HG03135 (cell line): ENCODE results near the gene PROS1.
"Not testable (repeated sequence)": the region's sequence is repeated elsewhere in the genome, so short reads cannot be mapped to it uniquely, and the experiment has no call there.

ENCODE experiments used
- ATAC-seq: cut with Tn5 transposase; IDR thresholded peaks from one replicate; pipeline ENCODE4 v1.9.1; 2021; ENCODE audit warnings: mild to moderate bottlenecking, moderate library complexity; ENCODE audit not compliant: unreplicated experiment

Gene PROS1

DNA sequence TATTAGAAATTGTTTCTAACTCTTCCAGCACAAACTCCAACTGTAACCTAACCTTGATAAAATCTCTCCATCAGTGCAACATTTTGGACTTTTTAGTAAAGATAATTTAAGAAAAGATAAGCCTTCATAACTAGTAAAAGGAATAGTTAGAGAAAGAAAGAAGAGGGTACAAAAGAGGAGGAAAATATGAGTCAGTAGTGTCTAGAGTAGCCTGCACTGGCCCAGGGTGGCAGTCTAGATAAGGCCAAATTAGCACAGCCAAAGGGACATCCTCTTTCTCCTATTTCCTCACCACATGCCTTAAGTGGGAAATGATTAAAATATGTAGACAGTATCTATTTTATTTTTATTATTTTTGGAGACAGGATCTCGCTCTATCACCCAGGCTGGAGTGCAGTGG is 3.7 kb downstream of the PROS1 start:
- no peak for ATAC-seq

DNA sequence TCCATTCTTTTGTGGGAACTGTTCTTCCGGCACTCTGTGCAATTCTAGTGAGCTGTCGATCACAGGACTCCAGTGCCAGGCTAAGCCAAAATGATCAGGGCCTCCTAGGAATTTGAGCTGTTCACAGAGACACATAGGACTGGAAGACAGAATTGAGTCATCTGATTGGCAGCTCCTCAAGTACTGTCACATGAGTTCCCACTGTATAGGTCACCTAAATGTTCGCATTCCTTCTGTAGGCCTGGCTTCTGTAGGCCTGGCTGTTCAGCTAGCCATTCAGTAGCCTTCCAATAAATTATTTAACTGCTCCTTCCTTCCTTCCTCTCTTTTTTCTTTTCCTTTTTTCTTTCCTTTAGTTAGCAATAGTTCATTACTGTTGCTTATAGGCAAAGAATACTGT is 4.3 kb downstream of the PROS1 start:
- no peak for ATAC-seq

DNA sequence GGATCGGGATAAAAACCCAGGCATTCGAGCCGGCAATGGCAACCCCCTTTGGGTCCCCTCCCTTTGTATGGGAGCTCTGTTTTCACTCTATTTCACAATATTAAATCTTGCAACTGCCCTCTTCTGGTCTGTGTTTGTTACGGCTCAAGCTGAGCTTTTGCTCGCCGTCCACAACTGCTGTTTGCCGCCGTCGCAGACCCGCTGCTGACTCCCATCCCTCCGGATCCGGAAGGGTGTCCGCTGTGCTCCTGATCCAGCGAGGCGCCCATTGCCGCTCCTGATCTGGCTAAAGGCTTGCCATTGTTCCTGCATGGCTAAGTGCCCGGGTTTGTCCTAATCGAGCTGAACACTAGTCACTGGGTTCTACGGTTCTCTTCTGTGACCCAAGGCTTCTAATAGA is 8.6 kb downstream of the PROS1 start:
- ATAC-seq = not testable (repeated sequence)

DNA sequence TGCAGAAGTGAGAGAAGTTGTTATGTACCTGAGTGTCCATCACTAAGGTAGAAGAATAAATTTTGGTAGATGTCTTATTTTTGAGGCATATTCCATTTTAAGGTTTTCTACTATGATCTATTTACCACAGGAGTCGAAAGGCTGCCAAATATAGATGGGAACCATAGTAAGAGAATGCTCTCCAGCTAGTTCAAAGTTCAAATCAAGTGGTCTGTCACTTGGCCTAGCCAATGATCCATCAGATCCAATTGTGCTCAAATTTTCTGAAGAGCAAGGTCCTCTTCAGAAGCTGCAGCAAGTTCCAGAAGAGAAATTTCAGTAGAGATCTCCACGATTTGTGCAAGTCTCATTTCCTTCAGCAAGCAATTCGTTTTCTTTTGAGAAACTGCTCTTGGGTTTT is 10.9 kb downstream of the PROS1 start:
- ATAC-seq = no peak

DNA sequence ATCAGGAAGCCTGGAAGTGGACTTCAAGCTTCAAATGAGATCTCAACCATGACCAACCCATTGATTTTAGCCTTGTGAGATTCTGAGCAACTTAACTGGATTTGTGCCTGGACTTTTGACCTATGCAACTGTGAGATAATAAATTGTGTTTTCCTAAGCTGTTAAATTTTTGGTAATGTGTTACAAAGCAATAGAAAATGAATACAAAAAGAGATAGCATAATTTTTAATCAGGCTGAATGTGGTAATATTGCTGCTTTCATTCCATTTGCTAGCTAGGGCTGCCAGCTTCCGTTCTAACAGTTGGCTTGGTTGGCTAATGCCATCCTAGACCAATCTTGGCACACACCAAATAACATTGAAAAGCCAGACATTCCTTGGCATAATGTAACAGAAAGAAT is 12.2 kb downstream of the PROS1 start:
- no peak for ATAC-seq

DNA sequence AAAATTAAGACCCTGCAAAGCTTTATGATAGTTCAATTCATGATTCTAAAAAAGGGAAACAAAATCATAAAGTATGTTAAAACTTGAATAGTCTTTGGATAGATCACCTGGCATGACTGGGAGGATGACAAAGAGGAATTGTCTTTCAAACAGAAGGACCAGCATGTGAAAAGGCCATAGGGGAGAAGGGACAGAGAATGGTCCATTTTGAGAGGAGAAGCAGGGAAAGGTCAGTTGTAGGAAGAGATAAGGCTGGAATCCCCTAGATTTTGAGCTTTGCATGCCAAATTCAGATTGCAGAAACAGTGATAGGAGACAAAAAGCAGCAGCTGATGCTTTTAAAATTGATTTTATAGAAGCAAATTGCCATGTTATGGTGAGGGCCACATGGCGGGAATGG is 12.7 kb downstream of the PROS1 start:
- no peak for ATAC-seq

DNA sequence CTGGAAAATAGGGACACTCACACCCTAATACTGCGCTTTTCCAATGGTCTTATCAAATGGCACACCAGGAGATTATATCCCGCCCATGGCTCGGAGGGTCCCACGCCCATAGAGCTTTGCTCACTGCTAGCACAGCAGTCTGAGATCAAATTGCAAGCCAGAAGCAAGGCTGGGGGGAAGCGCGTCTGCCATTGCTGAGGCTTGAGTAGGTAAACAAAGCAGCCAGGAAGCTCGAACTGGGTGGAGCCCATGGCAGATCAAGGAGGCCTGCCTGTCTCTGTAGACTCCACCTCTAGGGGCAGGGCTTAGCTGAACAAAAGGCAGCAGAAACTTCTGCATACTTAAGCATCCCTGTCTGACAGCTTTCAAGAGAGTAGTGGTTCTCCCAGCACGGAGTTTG is 23.7 kb downstream of the PROS1 start:
- not testable (repeated sequence) for ATAC-seq

DNA sequence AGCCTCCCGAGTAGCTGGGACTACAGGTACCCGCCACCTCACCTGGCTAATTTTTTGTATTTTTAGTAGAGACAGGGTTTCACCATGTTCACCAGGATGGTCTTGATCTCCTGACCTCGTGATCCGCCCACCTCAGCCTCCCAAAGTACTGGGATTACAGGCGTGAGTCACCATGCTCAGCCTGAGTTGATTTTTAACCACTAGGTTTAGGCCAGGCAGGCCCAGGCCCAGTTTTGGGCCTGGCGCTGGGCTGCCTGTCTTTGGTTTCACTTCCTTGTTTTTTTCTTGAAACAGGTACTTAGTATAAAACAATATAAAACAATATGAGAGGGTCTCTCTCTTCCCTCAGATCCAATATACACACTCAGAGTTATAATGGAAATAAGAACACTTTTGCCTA is 36.2 kb downstream of the PROS1 start:
- not testable (repeated sequence) for ATAC-seq

DNA sequence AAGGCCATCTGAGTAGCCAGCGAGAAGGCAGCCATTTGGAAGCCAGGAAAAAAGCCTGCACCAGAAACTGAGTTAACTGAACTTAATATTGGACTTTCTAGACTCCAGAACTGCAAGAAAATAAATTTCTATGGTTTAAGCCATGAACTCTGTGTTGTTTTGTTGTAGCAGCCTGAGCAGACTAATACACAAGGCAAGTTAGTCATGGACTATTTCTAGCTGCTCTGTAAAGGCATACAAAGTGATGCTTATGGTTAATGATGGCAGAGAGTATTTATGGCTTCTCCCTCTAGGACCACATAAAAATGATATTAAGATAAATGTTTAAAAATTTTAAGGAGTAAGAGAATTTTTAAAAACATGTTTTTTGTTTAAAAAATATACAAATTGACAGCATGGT is 37.1 kb downstream of the PROS1 start:
- no peak for ATAC-seq

DNA sequence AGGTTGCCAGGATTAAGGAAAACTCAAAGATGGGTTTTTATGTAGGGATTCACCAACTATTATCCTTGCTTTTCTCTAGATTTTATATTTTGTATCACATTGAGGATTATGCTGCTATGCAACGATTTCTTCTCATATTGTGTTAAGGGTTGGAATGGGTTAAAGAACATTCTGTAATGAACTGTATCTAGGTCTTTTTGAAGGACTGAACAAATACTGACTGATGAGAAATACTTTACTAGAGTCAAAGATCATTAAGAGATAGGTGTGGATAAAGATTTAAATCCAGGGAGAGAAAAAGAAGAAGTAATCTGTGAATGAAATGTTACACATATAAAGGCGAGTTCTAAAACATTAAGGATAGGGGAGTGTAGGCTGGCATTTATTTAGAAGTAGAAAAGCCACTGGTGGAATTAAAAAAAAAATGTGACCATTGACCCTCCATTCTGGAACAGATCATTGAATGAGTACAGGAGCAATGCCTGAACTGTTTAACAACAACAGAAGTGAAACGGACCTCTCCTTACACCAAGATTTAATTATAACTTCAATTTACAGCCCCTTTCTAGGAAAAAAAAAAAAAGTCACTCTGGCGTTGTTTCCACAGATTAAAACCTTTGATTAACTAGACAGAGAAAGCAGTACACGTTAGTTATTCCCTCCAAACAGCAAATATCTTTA is 39.2 kb downstream of the PROS1 start:
- no peak for ATAC-seq

DNA sequence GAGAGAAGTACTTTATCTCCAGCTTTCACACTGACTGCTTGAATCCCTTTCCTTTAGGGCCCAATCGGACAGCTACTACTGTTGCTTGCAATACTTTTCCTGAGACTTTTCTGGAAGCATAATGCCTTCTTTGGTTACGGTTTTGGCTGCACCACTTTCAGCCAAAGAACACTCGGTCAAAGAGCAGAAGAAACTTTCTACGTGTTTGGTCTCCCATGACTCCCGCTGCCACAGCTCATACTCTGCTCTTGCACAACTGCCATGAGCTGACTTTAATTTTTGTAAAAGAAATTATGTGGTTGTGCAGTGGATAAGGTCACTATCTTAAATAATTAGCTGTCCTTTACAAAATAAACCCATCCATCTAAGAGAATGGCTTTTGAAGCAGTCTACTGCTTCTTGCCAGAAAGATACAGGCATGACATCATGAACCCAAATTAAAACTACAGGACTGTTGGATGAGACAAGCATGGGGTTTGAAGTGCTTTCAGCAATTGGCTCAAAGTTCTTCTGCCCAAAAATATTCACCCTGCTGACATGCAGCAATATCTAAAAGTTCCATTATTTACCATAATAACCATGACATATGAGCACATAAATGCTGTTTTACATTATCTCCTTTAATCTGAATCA is 42.0 kb downstream of the PROS1 start:
- ATAC-seq = no peak

DNA sequence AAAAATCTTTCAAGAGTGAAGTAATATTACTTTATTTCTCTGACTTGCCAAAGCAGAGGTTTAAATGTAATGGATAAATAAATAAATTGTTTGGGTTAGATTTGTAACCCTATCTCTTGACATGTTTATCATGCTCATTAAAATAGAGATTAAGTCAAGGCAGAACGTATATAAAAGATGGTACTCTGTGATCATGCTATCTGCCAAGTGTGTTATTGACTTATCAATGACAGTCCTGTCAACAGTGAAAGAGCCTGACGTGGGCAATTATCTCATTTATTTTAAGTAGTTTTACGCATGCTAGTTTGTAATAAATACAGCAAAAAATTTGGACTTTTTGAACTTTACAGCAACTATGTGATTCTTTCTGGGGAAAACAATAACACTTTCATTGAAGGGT is 43.7 kb downstream of the PROS1 start:
- ATAC-seq = no peak

DNA sequence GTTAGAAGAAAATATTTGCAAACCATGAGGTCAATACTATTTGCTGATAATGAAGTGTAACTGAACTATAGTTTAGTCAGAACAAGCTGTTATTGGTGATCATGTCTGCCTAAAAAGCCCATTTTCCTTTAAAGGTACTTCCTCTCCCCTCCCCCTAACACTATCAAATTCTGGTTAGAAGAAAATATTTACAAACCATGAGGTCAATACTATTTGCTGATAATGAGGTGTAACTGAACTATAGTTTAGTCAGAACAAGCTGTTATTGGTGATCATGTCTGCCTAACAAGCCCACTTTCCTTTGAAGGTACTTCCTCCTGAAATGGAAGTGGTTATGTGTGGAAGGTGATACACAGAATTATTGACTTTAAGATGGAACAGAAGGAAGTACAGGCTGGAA is 46.9 kb downstream of the PROS1 start:
- ATAC-seq = no peak

DNA sequence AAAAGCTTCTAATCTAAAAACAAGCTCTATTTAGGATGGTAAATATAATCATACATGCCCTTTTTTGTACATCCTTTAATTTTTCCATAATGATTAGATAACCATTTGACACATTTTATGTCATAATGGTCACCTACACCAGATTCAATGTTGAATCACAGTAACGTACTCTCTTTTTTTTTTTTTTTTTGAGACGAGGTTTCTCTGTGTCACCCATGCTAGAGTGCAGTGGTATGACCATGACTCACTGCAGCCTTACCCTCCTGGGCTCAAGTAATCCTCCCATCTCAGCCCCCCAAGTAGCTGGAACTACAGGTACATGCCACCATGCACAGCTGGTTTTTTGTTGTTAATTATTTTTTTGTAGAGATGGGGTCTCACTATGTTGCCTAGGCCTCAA is 49.2 kb downstream of the PROS1 start:
- no peak for ATAC-seq

DNA sequence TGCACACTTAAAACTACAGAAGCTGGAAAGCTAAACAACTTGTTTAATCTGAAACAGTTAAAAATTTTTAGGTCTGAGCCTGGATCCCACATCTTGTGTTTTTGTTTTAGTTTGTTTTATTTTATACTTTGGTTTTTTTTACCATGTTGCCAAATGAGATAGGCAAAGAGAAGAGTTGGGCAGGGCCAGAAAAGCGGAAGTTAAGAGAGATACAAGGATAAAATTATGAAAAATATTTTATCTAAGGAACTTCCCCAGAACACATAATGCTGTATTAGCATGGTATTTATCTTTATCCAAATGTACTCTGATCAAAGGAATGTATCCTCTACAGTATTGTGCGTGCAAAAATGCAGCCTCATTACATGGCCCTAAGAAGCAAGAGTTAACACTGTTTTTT is 50.7 kb downstream of the PROS1 start:
- no peak for ATAC-seq

DNA sequence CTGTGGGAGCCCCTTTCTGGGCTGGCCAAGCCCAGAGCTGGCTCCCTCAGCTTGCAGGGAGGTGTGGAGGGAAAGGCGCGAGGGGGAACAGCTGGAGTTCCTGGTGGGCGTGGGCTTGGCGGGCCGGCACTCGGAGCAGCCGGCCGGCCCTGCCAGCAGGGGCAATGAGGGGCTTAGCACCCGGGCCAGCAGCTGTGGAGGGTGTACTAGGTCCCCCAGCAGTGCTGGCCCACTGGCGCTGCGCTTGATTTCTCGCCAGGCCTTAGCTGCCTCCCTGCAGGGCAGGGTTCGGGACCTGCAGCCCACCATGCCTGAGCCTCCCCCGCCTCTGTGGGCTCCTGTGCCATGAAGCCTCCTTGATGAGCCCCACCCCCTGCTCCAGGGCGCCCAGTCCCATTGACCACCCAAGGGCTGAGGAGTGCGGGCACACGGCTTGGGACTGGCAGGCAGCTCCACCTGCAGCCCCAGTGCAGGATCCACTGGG is 56.1 kb downstream of the PROS1 start:
- ATAC-seq = not testable (repeated sequence)

DNA sequence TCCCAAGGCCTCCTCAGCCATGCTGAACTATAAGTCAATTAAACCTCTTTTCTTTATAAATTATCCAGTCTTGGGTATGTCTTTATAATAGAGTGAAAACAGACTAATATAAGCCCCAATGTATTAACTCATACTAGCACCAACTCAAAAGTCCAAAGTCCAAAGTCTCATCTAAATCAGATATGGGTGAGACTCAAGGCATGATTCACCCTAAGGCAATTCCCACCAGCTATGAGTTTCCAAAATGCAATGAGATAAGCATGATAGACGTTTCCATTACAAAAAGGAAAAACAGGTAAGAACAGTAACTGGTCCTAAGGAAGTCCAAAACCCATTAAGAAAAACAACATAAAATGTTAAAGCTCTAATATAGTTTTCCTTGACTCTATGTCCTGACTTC is 60.1 kb downstream of the PROS1 start:
- not testable (repeated sequence) for ATAC-seq

DNA sequence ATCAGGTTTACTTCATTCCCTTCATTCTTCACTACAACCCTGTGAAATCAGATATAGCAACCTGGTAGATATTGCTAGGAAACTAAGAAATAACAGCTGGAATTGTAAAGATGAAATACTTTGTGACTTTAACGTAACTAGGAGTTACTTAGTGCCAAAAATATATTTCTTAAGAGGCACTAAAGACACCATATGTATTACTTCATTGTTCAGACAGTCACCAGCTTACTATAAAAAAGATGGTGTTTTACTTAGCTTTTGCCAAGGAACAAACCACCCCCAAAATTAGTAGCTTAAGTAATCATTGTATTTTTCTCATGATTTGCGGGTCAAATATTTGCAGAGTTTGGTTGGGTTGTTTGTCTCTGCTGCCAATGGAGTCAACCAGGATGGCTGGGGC is 62.5 kb downstream of the PROS1 start:
- no peak for ATAC-seq

DNA sequence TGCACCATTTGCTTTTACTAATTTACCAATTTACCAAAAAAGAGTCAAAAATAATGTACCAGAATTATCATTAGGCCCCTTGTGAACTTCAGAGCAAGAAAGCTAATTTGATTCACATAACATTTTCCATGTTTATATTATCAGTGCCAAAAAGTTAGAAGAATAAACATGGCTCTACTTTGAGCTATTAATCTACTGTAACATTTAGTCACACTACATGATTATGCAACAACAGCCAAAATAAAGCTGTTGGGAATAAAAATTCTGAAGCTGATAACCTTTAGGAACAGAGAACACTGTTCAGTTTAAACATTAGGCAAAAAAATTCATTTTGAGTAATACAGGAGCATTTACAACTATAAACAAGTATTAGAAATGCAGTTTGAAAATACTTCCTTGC is 63.6 kb downstream of the PROS1 start:
- ATAC-seq = no peak

DNA sequence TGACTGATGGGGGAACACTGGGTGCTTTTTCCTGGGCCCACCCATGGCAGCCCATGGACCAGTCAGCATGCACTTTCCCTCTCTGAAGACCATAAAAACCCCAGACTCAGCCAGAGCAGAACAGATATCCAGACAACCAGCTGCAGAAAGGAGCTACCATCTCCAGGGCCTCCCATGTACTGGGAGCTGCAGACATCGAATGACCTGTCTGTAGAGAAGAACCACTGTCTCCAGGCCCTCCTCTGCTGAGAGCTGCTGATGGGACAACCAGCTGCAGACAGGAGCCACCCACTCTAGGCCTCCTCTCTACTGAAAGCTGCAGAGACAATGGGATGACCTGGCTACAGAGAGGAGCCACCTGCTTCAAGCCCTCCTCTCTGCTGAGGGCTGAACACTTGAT is 66.6 kb downstream of the PROS1 start:
- no peak for ATAC-seq

DNA sequence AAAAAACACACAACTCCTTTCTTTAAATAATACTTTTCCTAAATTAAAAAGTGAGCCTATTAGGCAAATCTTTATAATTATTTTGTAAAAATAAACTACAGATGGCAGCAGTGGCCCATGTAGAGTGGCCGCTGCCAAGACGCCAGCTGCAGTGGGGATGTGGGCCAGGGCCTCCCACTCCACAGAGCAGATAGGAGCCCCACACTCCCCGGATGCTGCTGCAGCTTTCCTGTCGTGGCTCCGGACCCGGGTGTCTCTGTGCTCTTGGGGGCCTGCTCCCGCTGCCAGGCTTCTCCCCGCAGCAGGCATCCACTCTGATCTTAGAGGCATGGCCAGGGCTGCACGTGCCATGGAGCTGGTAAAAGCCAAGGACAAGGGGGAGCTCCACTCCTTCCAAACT is 67.5 kb downstream of the PROS1 start:
- ATAC-seq = no peak

DNA sequence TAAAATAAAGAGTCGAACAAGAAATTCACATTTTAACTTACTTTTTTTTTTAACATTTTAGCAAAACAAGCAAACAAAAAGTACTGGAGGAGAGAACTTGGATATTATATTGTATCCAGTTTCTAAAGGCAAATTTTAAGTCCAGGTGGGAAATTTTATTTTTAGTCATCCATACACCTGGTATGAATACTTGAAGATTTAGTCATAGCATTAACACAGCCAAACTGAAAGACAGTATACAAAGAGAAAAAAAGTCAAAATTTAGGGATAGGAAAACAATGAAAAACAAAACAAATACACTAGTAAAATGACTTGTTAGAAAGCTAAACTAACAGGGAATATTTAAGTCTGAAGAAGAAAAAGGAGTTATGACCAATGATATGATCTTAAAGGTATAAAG is 69.1 kb downstream of the PROS1 start:
- ATAC-seq = no peak
